Subcutaneous adipose tissue (tissue), 4 donors: ENCODE data around the gene RAB7B. TPM values are rescaled to one million over a fixed set of nuclear protein-coding genes. Genes with fewer than 3 reads are reported as not detected.

Experiments used
- total RNA-seq, 4 donors: library from RNA; depleted of rRNA; stranded (reverse); fragments of >200 nt; gene quantifications; one replicate each; pipeline ENCODE4 v1.1.0, GENCODE V29; 2016
- TF ChIP-seq, protein P1 (sequence below): fragments of 450-650 bp; IDR thresholded peaks from one replicate; pipeline ENCODE4 v1.5.1; 2016; ENCODE audit warnings: low read depth, mild to moderate bottlenecking, control low read depth, antibody characterized with exemption, moderate library complexity

The RAB7B gene, protein sequence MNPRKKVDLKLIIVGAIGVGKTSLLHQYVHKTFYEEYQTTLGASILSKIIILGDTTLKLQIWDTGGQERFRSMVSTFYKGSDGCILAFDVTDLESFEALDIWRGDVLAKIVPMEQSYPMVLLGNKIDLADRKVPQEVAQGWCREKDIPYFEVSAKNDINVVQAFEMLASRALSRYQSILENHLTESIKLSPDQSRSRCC
- 10 to 100 TPM in 2 of 4 donors, 1 to 10 TPM in 2; 1.7 to 24.5 (median 7.5) TPM for total RNA-seq

DNA sequence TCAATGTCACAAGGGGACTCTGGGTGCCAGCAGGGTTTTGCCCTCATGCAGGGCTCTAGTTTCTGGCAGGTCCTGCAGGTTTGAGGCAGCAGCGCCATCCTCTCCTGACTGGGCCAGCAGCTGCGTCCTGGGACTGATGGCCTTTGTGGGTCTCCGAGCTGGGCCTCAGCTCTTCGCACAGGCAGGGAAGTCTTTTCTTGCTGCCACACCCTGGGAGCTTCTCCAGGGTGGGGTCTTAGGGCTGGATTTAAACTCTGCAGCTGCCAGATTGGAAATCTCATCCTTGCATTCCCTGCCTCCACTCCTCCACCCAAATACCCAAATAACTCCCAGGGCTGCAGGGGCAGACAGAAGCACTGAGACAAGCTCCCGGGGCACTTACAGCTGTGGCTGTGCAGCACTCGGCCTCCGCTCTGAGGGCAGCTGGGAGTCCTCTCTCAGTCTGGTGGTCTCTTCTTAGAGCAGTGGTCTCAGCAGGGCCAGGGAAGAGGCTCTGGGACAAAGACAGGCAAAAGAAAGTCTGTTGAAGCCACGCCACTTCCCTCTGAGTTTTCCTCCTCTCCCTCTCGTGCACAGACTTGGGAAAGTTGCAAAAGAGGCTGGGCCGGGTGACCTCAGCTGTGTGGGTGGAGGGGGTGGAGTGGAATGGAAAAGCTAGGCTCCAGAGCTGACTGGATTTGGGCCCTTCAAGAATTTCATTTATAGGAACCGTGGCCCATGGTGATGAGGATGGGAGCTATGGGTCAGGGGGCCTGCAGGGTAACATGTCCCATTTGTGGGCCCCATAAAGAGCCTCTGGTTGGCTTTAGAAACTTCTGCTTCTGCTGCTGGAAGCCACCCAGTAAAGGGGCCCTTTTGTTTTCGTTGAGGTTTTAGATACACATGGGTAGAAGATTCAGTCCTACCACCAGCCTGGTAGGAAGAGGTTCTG is at the start of gene RAB7B:
Gene RAB7B, minus strand, starts transcription at position 525 of the 931 bp plus-strand sequence. CDS start 9,260 bp downstream, outside the sequence.
- TF ChIP-seq, protein P1, sequence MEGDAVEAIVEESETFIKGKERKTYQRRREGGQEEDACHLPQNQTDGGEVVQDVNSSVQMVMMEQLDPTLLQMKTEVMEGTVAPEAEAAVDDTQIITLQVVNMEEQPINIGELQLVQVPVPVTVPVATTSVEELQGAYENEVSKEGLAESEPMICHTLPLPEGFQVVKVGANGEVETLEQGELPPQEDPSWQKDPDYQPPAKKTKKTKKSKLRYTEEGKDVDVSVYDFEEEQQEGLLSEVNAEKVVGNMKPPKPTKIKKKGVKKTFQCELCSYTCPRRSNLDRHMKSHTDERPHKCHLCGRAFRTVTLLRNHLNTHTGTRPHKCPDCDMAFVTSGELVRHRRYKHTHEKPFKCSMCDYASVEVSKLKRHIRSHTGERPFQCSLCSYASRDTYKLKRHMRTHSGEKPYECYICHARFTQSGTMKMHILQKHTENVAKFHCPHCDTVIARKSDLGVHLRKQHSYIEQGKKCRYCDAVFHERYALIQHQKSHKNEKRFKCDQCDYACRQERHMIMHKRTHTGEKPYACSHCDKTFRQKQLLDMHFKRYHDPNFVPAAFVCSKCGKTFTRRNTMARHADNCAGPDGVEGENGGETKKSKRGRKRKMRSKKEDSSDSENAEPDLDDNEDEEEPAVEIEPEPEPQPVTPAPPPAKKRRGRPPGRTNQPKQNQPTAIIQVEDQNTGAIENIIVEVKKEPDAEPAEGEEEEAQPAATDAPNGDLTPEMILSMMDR: no peak

DNA sequence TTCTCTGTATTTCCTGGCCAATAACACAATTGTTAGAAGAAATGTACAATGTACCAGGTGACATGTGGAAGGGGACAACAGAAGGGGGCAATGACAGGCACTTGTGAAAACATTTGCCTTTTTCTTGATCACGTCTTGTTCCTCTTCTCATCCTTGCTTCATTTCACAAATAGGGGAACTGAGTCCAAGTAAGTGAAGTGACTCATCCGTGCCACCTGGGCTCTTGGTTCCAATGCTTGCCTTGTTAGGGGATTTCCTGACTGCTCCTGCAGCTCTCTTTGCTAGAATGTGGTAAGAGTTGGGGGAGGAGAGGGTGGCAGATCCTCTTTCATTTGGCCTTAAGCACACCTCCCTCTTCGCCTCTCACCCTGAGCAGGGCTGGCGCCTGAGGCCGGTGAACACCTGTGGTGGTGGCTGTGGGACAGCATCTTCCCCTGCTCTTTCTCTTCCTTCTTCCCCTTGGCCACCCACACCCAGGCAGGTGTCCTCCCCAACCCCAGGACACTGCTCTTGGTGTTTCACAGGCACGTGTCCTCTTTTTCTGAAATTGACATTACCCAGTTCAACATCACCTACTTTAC is 47.5 kb upstream of the RAB7B start:
- TF ChIP-seq, protein P1: no peak

DNA sequence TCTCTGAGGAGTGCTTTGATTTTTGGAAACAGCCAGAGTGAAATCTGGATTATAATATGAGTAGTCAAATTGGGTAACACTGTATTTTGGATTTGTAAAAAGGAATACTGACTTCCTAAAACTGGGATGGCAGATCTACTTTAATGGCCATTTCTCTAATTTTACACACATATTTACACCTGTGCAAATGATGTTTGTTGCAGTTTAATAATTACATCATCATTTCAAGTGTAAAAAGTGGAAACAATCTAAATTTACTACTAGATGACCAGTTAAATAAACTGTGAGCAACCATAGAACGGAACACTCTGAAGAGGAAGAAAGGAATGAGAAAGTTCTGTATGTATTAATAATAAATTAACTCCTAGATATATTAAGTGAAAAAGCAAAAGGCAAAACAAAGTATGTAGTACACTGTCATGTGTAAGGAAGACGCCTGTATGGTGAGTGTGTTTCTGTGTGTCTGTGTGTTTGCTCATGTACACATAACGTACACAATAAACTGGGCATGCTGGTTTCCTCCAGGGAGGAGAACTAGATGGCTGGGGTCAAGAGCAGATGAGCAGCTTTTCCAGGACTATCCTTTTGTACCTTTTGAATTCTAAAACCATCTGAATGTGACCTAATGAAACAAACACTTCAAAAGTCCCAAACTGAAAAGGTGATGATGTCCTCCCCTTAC is 46.9 kb upstream of the RAB7B start:
- TF ChIP-seq, protein P1: no peak

DNA sequence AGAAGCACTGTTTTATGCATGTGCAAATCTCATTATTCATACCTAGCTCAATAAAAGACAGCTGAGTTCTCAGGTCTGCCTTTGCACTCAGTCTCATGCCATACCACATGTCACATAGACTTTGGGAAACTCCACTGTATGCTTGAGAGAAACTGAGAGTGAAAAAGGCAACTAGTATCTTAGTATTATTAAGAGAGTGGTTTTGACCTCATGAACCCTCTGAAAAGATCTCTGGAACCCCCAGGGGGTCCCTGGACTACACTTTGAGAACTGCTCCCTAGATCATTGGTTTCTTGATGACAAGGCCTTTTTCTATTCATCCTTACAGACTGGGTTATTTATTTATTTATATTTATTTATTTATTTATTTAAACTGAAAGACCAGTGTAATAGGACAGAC is 46.1 kb upstream of the RAB7B start:
- TF ChIP-seq, protein P1: no peak

DNA sequence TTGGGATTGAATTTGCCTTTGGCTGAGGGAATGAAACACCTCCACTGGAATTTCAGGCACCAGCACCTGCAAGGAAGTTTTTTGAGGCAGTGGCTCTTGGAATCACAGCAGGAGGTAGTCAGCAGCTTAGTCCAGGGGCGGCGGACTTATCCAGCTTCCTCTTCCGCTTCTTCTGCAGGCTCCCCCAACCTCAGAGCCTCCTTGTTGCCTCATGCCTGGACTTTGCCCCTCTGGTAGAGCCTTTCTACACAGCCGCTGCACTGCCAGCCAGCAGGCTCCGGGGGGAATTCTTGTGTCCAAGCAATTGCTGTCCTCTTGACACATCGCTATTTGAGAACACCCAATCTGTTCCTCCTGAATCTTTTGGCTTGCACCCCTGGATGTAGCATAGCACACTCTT is 45.4 kb upstream of the RAB7B start:
- TF ChIP-seq, protein P1: no peak

DNA sequence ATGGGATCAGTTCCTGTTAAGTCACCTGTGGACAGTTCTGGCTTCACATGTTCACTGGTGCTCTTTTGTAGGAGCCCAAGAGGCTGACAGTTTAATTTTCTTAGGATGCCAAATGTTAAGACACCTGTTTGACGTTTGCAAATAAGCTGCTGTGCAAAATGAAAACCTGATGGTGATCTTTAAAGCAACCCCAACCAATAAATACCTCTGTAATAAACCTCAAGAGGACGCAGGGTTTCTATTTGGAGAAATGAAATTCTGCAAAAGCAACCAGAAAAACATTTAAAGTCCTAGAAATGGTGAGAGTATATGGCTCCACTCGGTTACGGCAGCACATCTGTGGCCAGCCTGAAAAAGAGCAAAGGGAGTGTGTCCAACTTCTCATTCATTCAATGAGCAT is 44.1 kb upstream of the RAB7B start:
- TF ChIP-seq, protein P1: no peak
